DND-41 (cell line): ENCODE measurements around the gene MEAK7.

ENCODE experiments used
- ATAC-seq: fragments of 200-7000 bp; cut with Tn5 transposase; 3 replicates; pipeline ENCODE4 v1.9.1; 2021; ENCODE audit warnings: low read depth; ENCODE audit not compliant: insufficient read depth
- DNase-seq: peaks from one replicate; pipeline ENCODE4 v3.0.0-alpha.2; 2020
- H2AFZ ChIP-seq: 2 replicates; pipeline ENCODE4 v1.6.0; 2012; ENCODE audit warnings: low read depth, low read length
- H3K27ac ChIP-seq: 2 replicates; pipeline ENCODE4 v1.5.1; 2012; ENCODE audit warnings: low read length, inconsistent platforms
- H3K27me3 ChIP-seq: fragments of 200-600 bp; sonication (generic); 2 replicates; pipeline ENCODE4 v1.6.0; 2012; ENCODE audit warnings: low read length, mild to moderate bottlenecking, inconsistent platforms; ENCODE audit not compliant: insufficient read depth, poor library complexity
- H3K36me3 ChIP-seq: 2 replicates; pipeline ENCODE4 v1.5.1; 2012; ENCODE audit warnings: low read length, inconsistent platforms; ENCODE audit not compliant: insufficient read depth
- H3K4me1 ChIP-seq: 2 replicates; pipeline ENCODE4 v1.5.1; 2012; ENCODE audit warnings: mild to moderate bottlenecking, low read length; ENCODE audit not compliant: insufficient read depth
- H3K4me2 ChIP-seq: 2 replicates; pipeline ENCODE4 v1.6.0; 2012; ENCODE audit warnings: mild to moderate bottlenecking, moderate library complexity, low read length, inconsistent platforms; ENCODE audit not compliant: insufficient read depth
- H3K4me3 ChIP-seq, 2 experiments: fragments of 200-600 bp in 1 of 2; shearing (Covaris generic) in 1 of 2; 2 replicates each; pipeline ENCODE4 v1.5.1; 2012 to 2016; ENCODE audit warnings: inconsistent platforms in 2 of 2, low read length in 2 of 2, mild to moderate bottlenecking in 2 of 2, low read depth in 1 of 2, moderate library complexity in 1 of 2
- H3K79me2 ChIP-seq: 2 replicates; pipeline ENCODE4 v1.6.0; 2012; ENCODE audit warnings: low read length, inconsistent platforms; ENCODE audit not compliant: insufficient read depth
- H3K9ac ChIP-seq: 2 replicates; pipeline ENCODE4 v1.6.0; 2012; ENCODE audit warnings: low read depth, mild to moderate bottlenecking, inconsistent platforms, low read length, moderate library complexity
- H3K9me3 ChIP-seq: 2 replicates; pipeline ENCODE4 v1.5.1; 2012; ENCODE audit warnings: low read length, moderate library complexity, mild to moderate bottlenecking, inconsistent platforms; ENCODE audit not compliant: insufficient read depth, severe bottlenecking
- H4K20me1 ChIP-seq: 2 replicates; pipeline ENCODE4 v1.6.0; 2012; ENCODE audit warnings: low read length; ENCODE audit not compliant: insufficient read depth
- EZH2 ChIP-seq: IDR thresholded peaks from 3 replicates; pipeline ENCODE4 v1.6.1; 2012; ENCODE audit warnings: borderline replicate concordance, low read depth, mild to moderate bottlenecking, moderate library complexity, low read length, inconsistent platforms; ENCODE audit not compliant: severe bottlenecking
- TF ChIP-seq, protein P1 (sequence below): IDR thresholded peaks from 2 replicates; pipeline ENCODE4 v1.5.1; 2012; ENCODE audit warnings: borderline replicate concordance, low read length, moderate library complexity, mild to moderate bottlenecking; ENCODE audit not compliant: poor library complexity, severe bottlenecking; ENCODE audit errors: extremely low read depth

MEAK7 gene

DNA sequence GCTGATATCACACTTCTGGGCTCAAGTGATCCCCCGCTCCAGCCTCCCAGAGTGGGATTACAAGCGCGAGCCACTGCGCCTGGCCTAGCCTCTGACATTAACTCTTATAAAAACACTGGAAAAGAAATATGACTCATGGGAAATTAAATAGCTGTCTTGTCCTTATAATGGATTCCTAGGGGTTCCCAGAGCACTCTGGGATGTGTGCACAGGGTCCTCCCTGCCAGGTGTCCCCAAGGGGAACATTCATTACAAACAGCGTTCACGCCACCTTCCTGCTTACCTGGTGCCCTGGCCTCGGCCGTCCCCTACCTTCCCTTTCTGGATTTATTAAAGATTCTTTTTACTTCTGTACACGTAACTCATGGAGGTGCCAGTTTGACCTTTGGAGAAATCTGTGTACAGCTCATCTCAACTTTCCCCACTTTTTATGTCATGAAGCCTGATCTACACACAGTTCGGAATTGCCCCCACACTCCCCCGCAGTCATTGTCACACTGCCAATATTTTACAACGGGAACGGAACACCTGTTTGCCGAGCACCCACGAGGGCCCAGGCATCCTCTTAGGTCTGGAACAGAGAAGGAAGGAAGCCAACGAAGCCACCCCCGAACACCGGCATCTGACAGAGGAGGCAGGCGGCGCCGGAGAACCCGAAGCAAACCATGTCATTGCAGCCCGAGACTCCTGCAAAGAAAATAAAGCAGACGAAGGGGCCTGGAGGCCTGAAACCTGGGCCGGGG, 39.7 kb upstream of the MEAK7 start:
- H3K4me2 ChIP-seq = no peak overlapping the region
- DNase-seq (no peak), ATAC-seq (no peak)
- H3K27me3 ChIP-seq = peaks cover 3% of the 10 kb centered on the region
- H4K20me1 ChIP-seq = no peaks in the 10 kb centered on the region
- H2AFZ ChIP-seq = no peak overlapping the region
- no peaks in the 10 kb centered on the region for H3K4me1 ChIP-seq
- H3K4me3 ChIP-seq = no peak overlapping the region
- no peaks in the 10 kb centered on the region for H3K79me2 ChIP-seq
- TF ChIP-seq EZH2 = no peak
- TF ChIP-seq, protein P1, sequence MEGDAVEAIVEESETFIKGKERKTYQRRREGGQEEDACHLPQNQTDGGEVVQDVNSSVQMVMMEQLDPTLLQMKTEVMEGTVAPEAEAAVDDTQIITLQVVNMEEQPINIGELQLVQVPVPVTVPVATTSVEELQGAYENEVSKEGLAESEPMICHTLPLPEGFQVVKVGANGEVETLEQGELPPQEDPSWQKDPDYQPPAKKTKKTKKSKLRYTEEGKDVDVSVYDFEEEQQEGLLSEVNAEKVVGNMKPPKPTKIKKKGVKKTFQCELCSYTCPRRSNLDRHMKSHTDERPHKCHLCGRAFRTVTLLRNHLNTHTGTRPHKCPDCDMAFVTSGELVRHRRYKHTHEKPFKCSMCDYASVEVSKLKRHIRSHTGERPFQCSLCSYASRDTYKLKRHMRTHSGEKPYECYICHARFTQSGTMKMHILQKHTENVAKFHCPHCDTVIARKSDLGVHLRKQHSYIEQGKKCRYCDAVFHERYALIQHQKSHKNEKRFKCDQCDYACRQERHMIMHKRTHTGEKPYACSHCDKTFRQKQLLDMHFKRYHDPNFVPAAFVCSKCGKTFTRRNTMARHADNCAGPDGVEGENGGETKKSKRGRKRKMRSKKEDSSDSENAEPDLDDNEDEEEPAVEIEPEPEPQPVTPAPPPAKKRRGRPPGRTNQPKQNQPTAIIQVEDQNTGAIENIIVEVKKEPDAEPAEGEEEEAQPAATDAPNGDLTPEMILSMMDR = no peak
- no peak overlapping the region for H3K27ac ChIP-seq
- H3K9ac ChIP-seq = no peak overlapping the region
- H3K9me3 ChIP-seq = no peaks in the 10 kb centered on the region
- no peaks in the 10 kb centered on the region for H3K36me3 ChIP-seq

DNA sequence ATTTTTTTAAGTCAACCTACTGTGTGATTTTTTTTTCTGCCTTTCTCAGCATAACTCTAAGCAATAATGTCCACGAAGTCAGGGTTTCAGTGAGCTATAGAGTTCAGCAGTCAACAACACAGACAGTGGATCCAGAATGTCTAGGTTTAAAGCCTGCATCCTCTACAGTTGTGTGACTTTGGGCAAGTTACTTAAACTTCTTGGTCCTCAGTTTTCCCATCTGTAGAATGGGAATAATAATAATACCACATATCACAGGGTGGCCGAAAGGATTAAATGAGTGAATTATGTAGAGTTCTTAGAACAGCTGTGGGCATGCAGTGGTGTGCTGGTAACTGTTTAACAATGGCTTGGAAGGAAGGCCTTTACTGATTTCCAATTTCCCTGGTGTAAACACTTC, 38.8 kb upstream of the MEAK7 start:
- Histone ChIP-seq H3K27me3 (no peaks in the 10 kb centered on the region), H3K36me3 (no peaks in the 10 kb centered on the region), H3K27ac (no peak overlapping the region), H2AFZ (no peak overlapping the region), H3K4me1 (no peaks in the 10 kb centered on the region), H3K79me2 (no peaks in the 10 kb centered on the region), H3K4me2 (no peak overlapping the region), H3K4me3 (no peak overlapping the region), H3K9ac (no peak overlapping the region), H3K9me3 (no peaks in the 10 kb centered on the region), H4K20me1 (no peaks in the 10 kb centered on the region)
- TF ChIP-seq, protein P1 = no peak
- no peak for TF ChIP-seq EZH2
- ATAC-seq = no peak
- no peak for DNase-seq

DNA sequence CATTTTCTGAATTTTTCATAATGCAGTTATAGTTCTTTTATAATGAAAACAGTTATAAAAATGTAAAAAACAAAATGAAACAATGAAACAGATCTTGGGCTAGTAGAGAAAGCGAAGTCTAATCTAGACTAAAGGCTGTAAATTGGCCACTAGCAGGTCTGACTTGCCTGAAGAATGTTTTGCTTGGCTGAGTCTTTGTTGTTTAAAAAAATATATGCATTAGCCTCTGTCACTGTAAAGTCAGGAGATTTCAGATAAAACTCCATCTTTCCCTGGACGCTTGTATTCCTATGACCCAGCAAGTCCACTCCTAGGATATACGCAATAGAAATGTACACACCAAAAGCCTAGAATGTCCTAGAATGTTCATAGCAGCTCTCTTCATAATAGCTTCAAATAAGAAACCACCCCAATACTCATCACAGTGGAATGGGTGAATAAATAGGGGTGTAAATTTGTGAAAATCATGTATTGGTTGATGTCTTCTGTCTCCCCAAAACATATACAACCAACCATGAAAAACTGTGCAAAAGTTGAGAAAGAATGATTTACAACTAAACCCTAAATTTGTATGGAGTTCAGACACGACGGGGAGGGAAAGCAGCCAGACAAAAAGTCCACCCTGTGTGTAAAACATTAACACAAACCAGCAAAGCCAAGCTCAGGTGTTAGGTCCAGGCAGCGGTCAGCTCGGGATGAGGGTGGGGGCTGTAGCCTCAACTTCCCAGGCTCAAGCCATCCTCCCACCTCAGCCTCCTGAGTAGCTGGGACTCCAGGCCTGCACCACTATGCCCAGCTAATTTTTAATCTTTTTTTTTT, 37.7 kb upstream of the MEAK7 start:
- no peaks in the 10 kb centered on the region for H3K79me2 ChIP-seq
- no peaks in the 10 kb centered on the region for H3K4me1 ChIP-seq
- H4K20me1 ChIP-seq = no peaks in the 10 kb centered on the region
- no peaks in the 10 kb centered on the region for H3K9me3 ChIP-seq
- DNase-seq (no peak), ATAC-seq (no peak)
- no peaks in the 10 kb centered on the region for H3K36me3 ChIP-seq
- no peak overlapping the region for H3K4me2 ChIP-seq
- no peak overlapping the region for H3K4me3 ChIP-seq
- H2AFZ ChIP-seq = no peak overlapping the region
- TF ChIP-seq, protein P1 = no peak
- no peak for TF ChIP-seq EZH2
- no peaks in the 10 kb centered on the region for H3K27me3 ChIP-seq
- H3K27ac ChIP-seq = no peak overlapping the region
- no peak overlapping the region for H3K9ac ChIP-seq
